KMS-11 (cell line): ENCODE data around the gene ACAT2.
A peak's percentile ranks its signal among the peaks of the same experiment; 100 is the strongest.
"Not testable (repeated sequence)": the region's sequence is repeated elsewhere in the genome, so short reads cannot be mapped to it uniquely, and the experiment has no call there.

Experiments
- H2AFZ ChIP-seq: fragments of 200-600 bp; sonication (generic); 2 replicates; pipeline ENCODE4 v1.6.1; 2016; ENCODE audit warnings: antibody characterized with exemption, mixed run types, low read depth
- H3K27ac ChIP-seq: fragments of 200-600 bp; sonication (generic); 2 replicates; pipeline ENCODE4 v1.6.1; 2016; ENCODE audit warnings: mild to moderate bottlenecking, mixed run types
- H3K27me3 ChIP-seq: fragments of 200-600 bp; sonication (generic); 2 replicates; pipeline ENCODE4 v1.6.1; 2017; ENCODE audit warnings: mild to moderate bottlenecking, low read depth, mixed run types, moderate library complexity; ENCODE audit not compliant: insufficient read depth
- H3K36me3 ChIP-seq: fragments of 200-600 bp; sonication (generic); 2 replicates; pipeline ENCODE4 v1.6.1; 2017; ENCODE audit warnings: mild to moderate bottlenecking, mixed run types; ENCODE audit not compliant: insufficient read depth
- H3K4me1 ChIP-seq: fragments of 200-600 bp; sonication (generic); 2 replicates; pipeline ENCODE4 v1.6.1; 2016; ENCODE audit warnings: mild to moderate bottlenecking, low read depth, mixed run types; ENCODE audit not compliant: poor library complexity, severe bottlenecking
- H3K4me2 ChIP-seq: fragments of 200-600 bp; sonication (generic); 2 replicates; pipeline ENCODE4 v1.7.0; 2016; ENCODE audit warnings: mild to moderate bottlenecking, mixed run types
- H3K4me3 ChIP-seq: fragments of 200-600 bp; sonication (generic); IDR thresholded peaks from 2 replicates; pipeline ENCODE4 v1.6.1; 2017; ENCODE audit warnings: low read depth, low read length, mixed read lengths; ENCODE audit not compliant: insufficient read depth
- H3K79me2 ChIP-seq: fragments of 200-600 bp; sonication (generic); 2 replicates; pipeline ENCODE4 v1.6.1; 2016; ENCODE audit warnings: low read depth, mixed run types; ENCODE audit not compliant: insufficient read depth
- H3K9ac ChIP-seq: fragments of 200-600 bp; sonication (generic); 2 replicates; pipeline ENCODE4 v1.6.1; 2016; ENCODE audit warnings: mild to moderate bottlenecking, mixed run types
- H4K20me1 ChIP-seq: fragments of 200-600 bp; sonication (generic); 2 replicates; pipeline ENCODE4 v1.6.1; 2016; ENCODE audit warnings: mild to moderate bottlenecking, mixed run types; ENCODE audit not compliant: insufficient read depth
- CTCF ChIP-seq: fragments of 200-600 bp; sonication (generic); conservative IDR thresholded peaks from 2 replicates; pipeline ENCODE4 v1.6.1; 2017; ENCODE audit warnings: low read depth, mild to moderate bottlenecking, antibody characterized with exemption, low read length, moderate library complexity, mixed read lengths

ACAT2 gene

GRCh38 chr6:159790956-159791598, 29.2 kb downstream of the ACAT2 start:
- peak overlapping the region; percentile 42 for H3K27ac ChIP-seq
- peaks cover 23% of the 10 kb centered on the region; the same call in 1 of the 2 replicates for H3K36me3 ChIP-seq

GRCh38 chr6:159794976-159795375, 33.1 kb downstream of the ACAT2 start:
- H3K27ac ChIP-seq, H4K20me1 ChIP-seq, H2AFZ ChIP-seq, H3K4me2 ChIP-seq, H3K4me3 ChIP-seq, H3K27me3 ChIP-seq, H3K9ac ChIP-seq: not testable (repeated sequence)
- peaks cover 17% of the 10 kb centered on the region for H3K4me1 ChIP-seq
- H3K79me2 ChIP-seq: peaks cover 56% of the 10 kb centered on the region
- H3K36me3 ChIP-seq: peaks cover 14% of the 10 kb centered on the region; the same call in 1 of the 2 replicates

More at GRCh38 chr6:159790956-159791598, 29.2 kb downstream of the ACAT2 start:
- Histone ChIP-seq H2AFZ (peak overlapping the region; percentile 34), H3K4me1 (peaks cover 36% of the 10 kb centered on the region), H3K79me2 (peaks cover 81% of the 10 kb centered on the region), H3K27me3 (no peaks in the 10 kb centered on the region), H3K4me3 (no peak overlapping the region), H4K20me1 (peaks cover 8% of the 10 kb centered on the region), H3K9ac (peak overlapping the region; percentile 78; the same call in 1 of the 2 replicates), H3K4me2 (peak overlapping the region; percentile 90)
- TF ChIP-seq CTCF: no peak

GRCh38 chr6:159797554-159797953, 35.7 kb downstream of the ACAT2 start:
- no peak overlapping the region for H3K4me3 ChIP-seq
- H3K36me3 ChIP-seq: peaks cover 11% of the 10 kb centered on the region; the same call in 1 of the 2 replicates
- no peak overlapping the region for H3K9ac ChIP-seq
- H2AFZ ChIP-seq: no peak overlapping the region
- H3K27me3 ChIP-seq: no peaks in the 10 kb centered on the region
- H3K79me2 ChIP-seq: peaks cover 32% of the 10 kb centered on the region
- no peaks in the 10 kb centered on the region for H4K20me1 ChIP-seq
- H3K4me2 ChIP-seq: no peak overlapping the region
- H3K27ac ChIP-seq: no peak overlapping the region
- H3K4me1 ChIP-seq: peaks cover 5% of the 10 kb centered on the region
- no peak for TF ChIP-seq CTCF

- H3K27me3 ChIP-seq: no peaks in the 10 kb centered on the region
- H3K79me2 ChIP-seq: peaks cover 11% of the 10 kb centered on the region; the same call in 1 of the 2 replicates
- no peak within 1 kb of the TSS for H3K9ac ChIP-seq
- H4K20me1 ChIP-seq: no peaks in the 10 kb centered on the region
- no peak for TF ChIP-seq CTCF
- no peak within 1 kb of the TSS for H3K4me2 ChIP-seq
- no peak within 1 kb of the TSS for H2AFZ ChIP-seq
- no peak within 1 kb of the TSS for H3K27ac ChIP-seq
- peaks cover 7% of the 10 kb centered on the region; the same call in 1 of the 2 replicates for H3K36me3 ChIP-seq
- H3K4me1 ChIP-seq: no peaks in the 10 kb centered on the region
- H3K4me3 ChIP-seq: no peak within 1 kb of the TSS
Observed at GRCh38 chr6:159800141-159800865, 38.5 kb downstream of the ACAT2 start, which contains the start of gene PNLDC1. PNLDC1 (plus strand) TSS chr6:159800276; CDS start chr6:159800308, 32 bp downstream.
